Natural killer cell (primary cell): Measurements from ENCODE around the gene GLYATL3. TPM values are rescaled to one million over a fixed set of nuclear protein-coding genes. Genes with fewer than 3 reads are reported as not detected.

Experiments used
- ATAC-seq, 3 donors: fragments of 150-1000 bp in 2 of 3; fragments of 200-7000 bp in 1 of 3; cut with Tn5 transposase; 1 replicate in 1 of 3; 2 replicates in 2 of 3; pipeline ENCODE4 v1.10.0; 2021; ENCODE audit warnings: mild to moderate bottlenecking in 2 of 3, moderate library complexity in 2 of 3
- DNase-seq, 2 donors: peaks; one replicate each; pipeline versions ENCODE4 v3.0.0 to v3.0.0-alpha.2; 2013 to 2021; ENCODE audit warnings: mixed read lengths in 1 of 2
- H3K27ac ChIP-seq: one replicate; pipeline ENCODE4 v1.5.1; 2013; ENCODE audit warnings: mild to moderate bottlenecking, low read length
- H3K27me3 ChIP-seq: one replicate; pipeline ENCODE4 v1.6.1; 2013; ENCODE audit warnings: low read length; ENCODE audit not compliant: control insufficient read depth, insufficient read depth
- H3K36me3 ChIP-seq: one replicate; pipeline ENCODE4 v1.6.1; 2013; ENCODE audit warnings: low read length; ENCODE audit not compliant: control insufficient read depth, insufficient read depth
- H3K4me1 ChIP-seq: one replicate; pipeline ENCODE4 v1.6.1; 2013; ENCODE audit warnings: low read length; ENCODE audit not compliant: control insufficient read depth, insufficient read depth
- H3K4me3 ChIP-seq: one replicate; pipeline ENCODE4 v1.5.1; 2013; ENCODE audit warnings: low read length
- H3K9me3 ChIP-seq: one replicate; pipeline ENCODE4 v1.6.1; 2013; ENCODE audit warnings: low read length; ENCODE audit not compliant: control insufficient read depth, insufficient read depth
- H3K27ac Mint-ChIP-seq, 2 donors: one replicate each; pipeline ENCODE4 v1.8.0; 2022; ENCODE audit warnings: mild to moderate bottlenecking in 2 of 2, mixed read lengths in 2 of 2, moderate library complexity in 1 of 2
- H3K27me3 Mint-ChIP-seq, 2 donors: one replicate each; pipeline ENCODE4 v1.8.0; 2022; ENCODE audit warnings: low read depth in 2 of 2, mixed read lengths in 2 of 2
- H3K36me3 Mint-ChIP-seq: one replicate; pipeline ENCODE4 v1.8.0; 2022; ENCODE audit warnings: mixed read lengths
- H3K4me1 Mint-ChIP-seq, 2 donors: one replicate each; pipeline ENCODE4 v1.8.0; 2022; ENCODE audit warnings: mixed read lengths in 2 of 2
- H3K4me3 Mint-ChIP-seq: one replicate; pipeline ENCODE4 v1.8.0; 2022; ENCODE audit warnings: mild to moderate bottlenecking, moderate library complexity, mixed read lengths
- H3K9me3 Mint-ChIP-seq, 2 donors: one replicate each; pipeline ENCODE4 v1.8.0; 2022; ENCODE audit warnings: mixed read lengths in 2 of 2
- WGBS: methylation state at CpG from one replicate; pipeline ENCODE4 v1.1.7; 2013; ENCODE audit warnings: missing lambda C conversion rate; ENCODE audit not compliant: insufficient coverage; 5-methylcytosine and 5-hydroxymethylcytosine counted together
- intact Hi-C: fragments of 100-400 bp; cut with micrococcal nuclease; formaldehyde crosslinking; loops from one replicate; pipeline ENCODE4 v1.14.2; 2022
- total RNA-seq, 4 donors: library from RNA; stranded (reverse); fragments of 120-200 nt in 1 of 4; gene quantifications; one replicate each; pipeline versions ENCODE4 v1.2.3 to v1.2.4, GENCODE V29; 2013 to 2022
- TF ChIP-seq, protein P1 (sequence below): fragments of 200-600 bp; IDR thresholded peaks from one replicate; pipeline ENCODE4 v1.8.0; 2022; ENCODE audit warnings: antibody characterized with exemption

Gene GLYATL3
- total RNA-seq, 3 donors from 2014 or later (not counting 1 experiment from before 2014, with no cell fraction given), result not detected

DNA sequence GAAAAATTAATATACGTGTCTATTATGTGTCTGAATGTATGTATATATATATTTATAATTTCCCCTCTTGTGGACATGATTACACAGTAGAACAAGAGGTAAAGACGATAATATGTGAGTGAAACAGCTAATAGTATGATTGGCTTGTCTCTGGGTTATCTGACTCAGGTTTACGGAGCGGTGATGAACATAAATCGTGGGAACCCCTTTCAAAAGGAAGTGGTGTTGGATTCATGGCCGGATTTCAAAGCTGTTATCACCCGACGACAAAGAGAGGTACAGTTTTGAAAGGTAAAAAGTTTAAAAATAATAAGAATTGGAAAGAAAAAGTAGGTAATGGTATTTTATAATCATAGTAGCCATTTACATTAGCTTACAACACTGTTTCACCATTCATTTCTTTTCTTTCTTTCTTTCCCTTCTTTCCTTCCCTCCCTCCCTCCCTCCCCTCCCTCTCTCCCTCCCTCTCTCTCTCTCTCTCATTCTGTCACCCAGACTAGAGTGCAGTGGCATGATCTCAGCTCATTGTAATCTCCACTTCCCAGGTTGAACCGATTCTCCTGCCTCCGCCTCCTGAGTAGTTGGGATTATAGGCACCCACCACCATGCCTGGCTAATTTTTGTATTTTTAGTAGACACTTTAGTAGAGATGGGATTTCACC lies 15.9 kb downstream of the GLYATL3 start:
- TF ChIP-seq, protein P1, sequence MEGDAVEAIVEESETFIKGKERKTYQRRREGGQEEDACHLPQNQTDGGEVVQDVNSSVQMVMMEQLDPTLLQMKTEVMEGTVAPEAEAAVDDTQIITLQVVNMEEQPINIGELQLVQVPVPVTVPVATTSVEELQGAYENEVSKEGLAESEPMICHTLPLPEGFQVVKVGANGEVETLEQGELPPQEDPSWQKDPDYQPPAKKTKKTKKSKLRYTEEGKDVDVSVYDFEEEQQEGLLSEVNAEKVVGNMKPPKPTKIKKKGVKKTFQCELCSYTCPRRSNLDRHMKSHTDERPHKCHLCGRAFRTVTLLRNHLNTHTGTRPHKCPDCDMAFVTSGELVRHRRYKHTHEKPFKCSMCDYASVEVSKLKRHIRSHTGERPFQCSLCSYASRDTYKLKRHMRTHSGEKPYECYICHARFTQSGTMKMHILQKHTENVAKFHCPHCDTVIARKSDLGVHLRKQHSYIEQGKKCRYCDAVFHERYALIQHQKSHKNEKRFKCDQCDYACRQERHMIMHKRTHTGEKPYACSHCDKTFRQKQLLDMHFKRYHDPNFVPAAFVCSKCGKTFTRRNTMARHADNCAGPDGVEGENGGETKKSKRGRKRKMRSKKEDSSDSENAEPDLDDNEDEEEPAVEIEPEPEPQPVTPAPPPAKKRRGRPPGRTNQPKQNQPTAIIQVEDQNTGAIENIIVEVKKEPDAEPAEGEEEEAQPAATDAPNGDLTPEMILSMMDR, result no peak
- Mint-ChIP-seq H3K27me3 (peaks cover 0 to 6% of the 10 kb centered on the region in 2 donors), H3K27ac (no peak overlapping the region), H3K9me3 (no peaks in the 10 kb centered on the region), H3K36me3 (no peaks in the 10 kb centered on the region), H3K4me3 (no peak overlapping the region), H3K4me1 (no peaks in the 10 kb centered on the region)
- intact Hi-C loops, result no loop called here
- no peak for DNase-seq
- ATAC-seq, result no peak
- peaks cover 2% of the 10 kb centered on the region for H3K27me3 ChIP-seq
- H3K4me1 ChIP-seq, result no peaks in the 10 kb centered on the region
- H3K9me3 ChIP-seq, result no peaks in the 10 kb centered on the region
- 67% methylated on average over 9 of the region's 10 CpGs for WGBS
- H3K27ac ChIP-seq, result no peak overlapping the region
- H3K36me3 ChIP-seq, result no peaks in the 10 kb centered on the region
- no peak overlapping the region for H3K4me3 ChIP-seq

DNA sequence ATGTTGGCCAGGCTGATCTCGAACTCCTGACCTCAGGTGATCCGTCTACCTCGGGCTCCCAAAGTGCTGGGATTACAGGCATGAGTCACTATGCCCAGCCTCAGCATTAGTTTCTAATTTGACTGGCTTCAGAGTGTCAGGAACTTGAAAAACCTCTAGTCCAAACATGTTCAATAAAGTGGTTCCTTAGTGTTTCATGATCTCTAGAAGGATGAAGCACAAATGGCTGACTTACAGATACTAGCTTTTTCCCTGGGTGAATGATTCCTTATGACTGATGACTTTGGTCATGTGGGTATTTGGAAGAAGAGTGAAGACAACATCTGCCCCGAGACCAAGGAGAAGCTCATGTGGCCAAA lies 16.4 kb downstream of the GLYATL3 start:
- Mint-ChIP-seq H3K27ac (no peak overlapping the region), H3K9me3 (no peaks in the 10 kb centered on the region), H3K36me3 (no peaks in the 10 kb centered on the region), H3K27me3 (peaks cover 0 to 6% of the 10 kb centered on the region in 2 donors), H3K4me1 (no peaks in the 10 kb centered on the region), H3K4me3 (no peak overlapping the region)
- H3K27ac ChIP-seq, result no peak overlapping the region
- H3K36me3 ChIP-seq, result no peaks in the 10 kb centered on the region
- H3K4me1 ChIP-seq, result no peaks in the 10 kb centered on the region
- intact Hi-C loops, result no loop called here
- 86% methylated on average over 4 of the region's 4 CpGs for WGBS
- DNase-seq, result no peak
- no peak for ATAC-seq
- H3K9me3 ChIP-seq, result no peaks in the 10 kb centered on the region
- H3K27me3 ChIP-seq, result peaks cover 2% of the 10 kb centered on the region
- TF ChIP-seq, protein P1, result no peak
- H3K4me3 ChIP-seq, result no peak overlapping the region

DNA sequence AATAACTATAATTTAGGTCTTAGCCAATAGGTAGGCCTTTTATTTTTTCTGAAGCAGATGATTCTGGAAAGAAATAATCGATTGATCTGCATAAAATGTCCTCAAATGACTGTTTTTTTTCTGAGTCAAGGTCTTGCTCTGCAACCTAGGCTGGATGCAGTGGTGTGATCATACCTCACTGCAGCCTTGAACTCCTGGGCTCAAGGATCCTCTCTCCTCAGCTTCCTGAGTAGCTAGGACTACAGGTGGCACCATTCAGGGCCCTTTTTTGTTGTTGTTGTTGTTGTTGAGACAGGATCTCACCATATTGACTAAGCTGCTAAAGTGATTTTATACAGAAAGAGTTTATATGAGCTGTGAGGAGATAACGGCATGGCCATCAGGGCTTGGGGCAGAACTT lies 18.2 kb downstream of the GLYATL3 start:
- Histone ChIP-seq H3K27me3 (peaks cover 4% of the 10 kb centered on the region), H3K36me3 (no peaks in the 10 kb centered on the region), H3K9me3 (no peaks in the 10 kb centered on the region), H3K4me1 (no peaks in the 10 kb centered on the region), H3K27ac (no peak overlapping the region), H3K4me3 (no peak overlapping the region)
- 88% methylated on average over 2 of the region's 2 CpGs for WGBS
- ATAC-seq (no peak), DNase-seq (no peak)
- H3K9me3 Mint-ChIP-seq, result no peaks in the 10 kb centered on the region
- intact Hi-C loops, result no loop called here
- no peak overlapping the region for H3K4me3 Mint-ChIP-seq
- no peak overlapping the region for H3K27ac Mint-ChIP-seq
- H3K36me3 Mint-ChIP-seq, result no peaks in the 10 kb centered on the region
- peaks cover 0 to 6% of the 10 kb centered on the region in 2 donors for H3K27me3 Mint-ChIP-seq
- TF ChIP-seq, protein P1, result no peak
- H3K4me1 Mint-ChIP-seq, result no peaks in the 10 kb centered on the region

DNA sequence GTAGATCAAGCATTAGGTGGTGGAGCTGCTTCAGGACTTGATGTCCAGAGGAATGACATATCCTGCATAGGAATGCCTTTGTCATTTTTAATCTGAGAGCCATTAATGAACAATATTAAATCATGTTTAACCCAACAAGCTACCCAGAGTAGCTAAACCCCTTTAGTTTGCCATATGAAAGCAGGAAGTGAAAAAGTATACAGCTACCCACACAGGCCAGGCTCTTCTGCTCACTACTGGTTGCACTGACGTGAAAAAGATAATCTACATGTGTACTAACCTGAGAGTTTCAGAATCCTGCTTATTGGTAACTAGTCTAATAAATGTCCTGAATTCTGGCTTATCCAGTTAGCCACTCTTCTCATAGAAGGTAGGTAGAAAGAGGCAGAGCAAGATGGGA lies 19.9 kb downstream of the GLYATL3 start:
- intact Hi-C loops, result no loop called here
- Histone ChIP-seq H3K36me3 (no peaks in the 10 kb centered on the region), H3K9me3 (no peaks in the 10 kb centered on the region), H3K27ac (no peak overlapping the region), H3K27me3 (peaks cover 2% of the 10 kb centered on the region), H3K4me3 (no peak overlapping the region), H3K4me1 (no peaks in the 10 kb centered on the region)
- no peaks in the 10 kb centered on the region for H3K4me1 Mint-ChIP-seq
- TF ChIP-seq, protein P1, result no peak
- ATAC-seq (no peak), DNase-seq (no peak)
- H3K36me3 Mint-ChIP-seq, result no peaks in the 10 kb centered on the region
- WGBS, result 80% methylated on average over 1 of the region's 1 CpG
- H3K9me3 Mint-ChIP-seq, result no peaks in the 10 kb centered on the region
- no peak overlapping the region for H3K27ac Mint-ChIP-seq
- H3K27me3 Mint-ChIP-seq, result no peaks in the 10 kb centered on the region
- H3K4me3 Mint-ChIP-seq, result no peak overlapping the region
